D341Med (cell line): Measurements from ENCODE around the gene CAD.

ENCODE experiments used
- DNase-seq: peaks from one replicate; pipeline ENCODE4 v3.0.0; 2012; ENCODE audit warnings: low spot score

The CAD gene

GRCh38 chr2:27281855-27282559 lies 64.8 kb downstream of the CAD start, which contains the start of gene TRIM54:
Gene TRIM54 (plus strand): TSS chr2:27282429. CDS start chr2:27282732, 303 bp downstream.
- DNase-seq, result no peak

- DNase-seq, result no peak
Measured at GRCh38 chr2:27282892-27283291, 65.7 kb downstream of the CAD start.

- DNase-seq, result no peak
Measured at GRCh38 chr2:27284996-27285395, 67.8 kb downstream of the CAD start.

- no peak for DNase-seq
Measured at GRCh38 chr2:27285481-27285880, 68.3 kb downstream of the CAD start.

GRCh38 chr2:27288610-27289009 lies 71.4 kb downstream of the CAD start:
- no peak for DNase-seq

- no peak for DNase-seq
Measured at GRCh38 chr2:27290549-27290948, 73.4 kb downstream of the CAD start.

- DNase-seq, result no peak
Measured at GRCh38 chr2:27291865-27292264, 74.7 kb downstream of the CAD start.
